ENCODE results near the gene KCNIP2.

DNA sequence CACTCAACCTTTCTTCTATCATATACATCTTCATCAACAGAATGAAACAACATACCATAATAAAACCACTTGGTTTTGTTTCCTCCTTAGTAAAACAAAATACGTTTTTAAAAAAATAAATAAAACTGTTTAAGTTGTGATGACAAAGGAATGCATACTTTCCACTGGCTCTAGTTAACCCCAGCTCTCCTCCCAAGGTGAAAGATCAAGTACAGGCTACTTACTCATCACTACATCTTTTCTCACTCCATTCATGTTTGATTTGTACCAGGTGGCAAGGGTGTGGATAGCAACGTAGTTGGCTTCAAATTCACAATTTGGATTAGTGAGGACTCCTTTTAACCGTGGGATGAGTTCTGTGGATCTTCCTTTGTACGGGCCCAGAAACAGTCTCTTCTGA, 40.1 kb downstream of the KCNIP2 start:
- no peak for TF ChIP-seq CTCF (IDR thresholded peaks at IDR 0.05)
- no peak for TF ChIP-seq POLR2A (IDR thresholded peaks at IDR 0.05)
